ENCODE data around the gene H2BK1. TPM values are rescaled to one million over a fixed set of nuclear protein-coding genes. Genes with fewer than 3 reads are reported as not detected.

Gene H2BK1
- polyA plus RNA-seq, 1 donor (not counting 4 experiments of a cell fraction or from before 2014, with no cell fraction given): not detected

- peaks cover 19 to 22% of the 10 kb centered on the region in 2 experiments for H3K36me3 ChIP-seq (ENCODE audit: control insufficient read depth in 2 of 2, extremely low read depth in 1 of 2, insufficient read depth in 2 of 2, low read length in 2 of 2)
- H3K9ac ChIP-seq (ENCODE audit: control insufficient read depth, extremely low read depth, insufficient read depth, low read length): no peak overlapping the region
- dilution Hi-C loops (cut with MboI; ENCODE audit: extremely low pct_ligation_motif_present, low sequenced_read_pairs): no loop called here
- H2AFZ ChIP-seq (ENCODE audit: control insufficient read depth, low read length): no peak overlapping the region
- H3K4me1 ChIP-seq (ENCODE audit: control insufficient read depth, extremely low read depth, insufficient read depth, low read length): no peaks in the 10 kb centered on the region
- TF ChIP-seq CTCF (optimal IDR thresholded peaks at IDR 0.05 in 1 of 3, IDR thresholded peaks at IDR 0.05 in 1 of 3, conservative IDR thresholded peaks at IDR 0.05 in 1 of 3; ENCODE audit: extremely low read depth in 1 of 3, insufficient read depth in 2 of 3, low read length in 3 of 3): no peak
- no peak for TF ChIP-seq EZH2 (IDR thresholded peaks at IDR 0.05; ENCODE audit: low read length)
- peaks cover 2% of the 10 kb centered on the region for H3K27me3 ChIP-seq (ENCODE audit: control insufficient read depth, extremely low read depth, insufficient read depth, low read length)
- H3K4me3 ChIP-seq (ENCODE audit: control insufficient read depth in 2 of 3, extremely low read depth in 1 of 3, insufficient read depth in 2 of 3, low read depth in 1 of 3, low read length in 3 of 3): no peak overlapping the region
- FAIRE-seq (no peak), DNase-seq (ENCODE audit: low read depth, low spot score) (no peak)
- no peaks in the 10 kb centered on the region for H3K79me2 ChIP-seq (ENCODE audit: control insufficient read depth, insufficient read depth, low read length)
- no peaks in the 10 kb centered on the region for H3K9me3 ChIP-seq (ENCODE audit: control insufficient read depth, low read depth, low read length)
- H3K4me2 ChIP-seq (ENCODE audit: control insufficient read depth, extremely low read depth, insufficient read depth, low read depth, low read length): no peak overlapping the region
- no peak overlapping the region for H3K27ac ChIP-seq (ENCODE audit: control insufficient read depth, insufficient read depth, low read length)
- peaks cover 2% of the 10 kb centered on the region for H3K9me1 ChIP-seq (ENCODE audit: control insufficient read depth, extremely low read depth, insufficient read depth, low read length)
- H4K20me1 ChIP-seq (ENCODE audit: control insufficient read depth, extremely low read depth, insufficient read depth, low read length): no peaks in the 10 kb centered on the region
These were observed 976 bp upstream of the H2BK1 start for GRCh38 chr7:151211155-151211772.

DNA sequence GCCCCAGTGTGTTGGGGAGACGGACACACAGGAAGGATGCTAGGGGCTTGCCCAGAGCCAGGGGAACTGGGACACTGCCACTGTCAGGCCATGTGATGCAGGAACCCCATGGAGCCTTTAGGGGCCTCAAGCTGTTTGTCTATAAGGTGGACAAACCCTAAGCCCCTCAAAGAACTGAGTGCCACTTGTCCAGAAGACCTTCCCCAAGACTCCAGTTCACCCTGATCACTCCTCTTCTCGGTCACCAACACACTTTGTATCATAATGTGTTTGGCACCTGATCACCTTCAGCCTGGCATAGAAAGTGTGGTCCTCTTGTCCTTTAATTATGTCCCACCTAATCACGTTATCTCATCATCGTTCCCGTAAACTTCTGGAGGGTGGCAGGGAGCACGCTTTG lies 700 bp downstream of the H2BK1 start:
- Histone ChIP-seq H2AFZ (ENCODE audit: control insufficient read depth, low read length) (no peak overlapping the region), H3K4me1 (ENCODE audit: control insufficient read depth, extremely low read depth, insufficient read depth, low read length) (no peaks in the 10 kb centered on the region), H3K9me3 (ENCODE audit: control insufficient read depth, low read depth, low read length) (no peaks in the 10 kb centered on the region), H3K27ac (ENCODE audit: control insufficient read depth, insufficient read depth, low read length) (no peak overlapping the region), H3K4me3 (ENCODE audit: control insufficient read depth in 2 of 3, extremely low read depth in 1 of 3, insufficient read depth in 2 of 3, low read depth in 1 of 3, low read length in 3 of 3) (no peak overlapping the region), H3K36me3 (ENCODE audit: control insufficient read depth in 2 of 2, extremely low read depth in 1 of 2, insufficient read depth in 2 of 2, low read length in 2 of 2) (peaks cover 9 to 11% of the 10 kb centered on the region in 2 experiments), H3K9me1 (ENCODE audit: control insufficient read depth, extremely low read depth, insufficient read depth, low read length) (no peaks in the 10 kb centered on the region), H3K27me3 (ENCODE audit: control insufficient read depth, extremely low read depth, insufficient read depth, low read length) (peaks cover 18% of the 10 kb centered on the region), H3K4me2 (ENCODE audit: control insufficient read depth, extremely low read depth, insufficient read depth, low read depth, low read length) (no peak overlapping the region), H3K9ac (ENCODE audit: control insufficient read depth, extremely low read depth, insufficient read depth, low read length) (no peak overlapping the region), H3K79me2 (ENCODE audit: control insufficient read depth, insufficient read depth, low read length) (no peaks in the 10 kb centered on the region), H4K20me1 (ENCODE audit: control insufficient read depth, extremely low read depth, insufficient read depth, low read length) (no peaks in the 10 kb centered on the region)
- FAIRE-seq: no peak
- dilution Hi-C loops (cut with MboI; ENCODE audit: extremely low pct_ligation_motif_present, low sequenced_read_pairs): no loop called here
- TF ChIP-seq EZH2 (IDR thresholded peaks at IDR 0.05; ENCODE audit: low read length): no peak
- TF ChIP-seq CTCF (optimal IDR thresholded peaks at IDR 0.05 in 1 of 3, IDR thresholded peaks at IDR 0.05 in 1 of 3, conservative IDR thresholded peaks at IDR 0.05 in 1 of 3; ENCODE audit: extremely low read depth in 1 of 3, insufficient read depth in 2 of 3, low read length in 3 of 3): no peak
- DNase-seq (ENCODE audit: low read depth, low spot score): no peak
